ENCODE data around the gene FILIP1. TPM values are rescaled to one million over a fixed set of nuclear protein-coding genes. Genes with fewer than 3 reads are reported as not detected.

FILIP1 gene
- polyA plus RNA-seq, 1 of the 3 experiments (the other 2 are of a cell fraction), result 0.03 TPM

GRCh38 chr6:75397656-75398465 lies 95.7 kb downstream of the FILIP1 start:
- no peaks in the 10 kb centered on the region; a peak in 1 of 4 replicates for H3K4me1 ChIP-seq (ENCODE audit: control insufficient read depth in 1 of 2, insufficient read depth in 2 of 2, low read depth in 1 of 2, low read length in 1 of 2)
- peak; percentile 84 for TF ChIP-seq PBX3 (IDR thresholded peaks at IDR 0.05)
- TF ChIP-seq REST (IDR thresholded peaks at IDR 0.05; ENCODE audit: low read depth, low read length), result no peak
- peak in 1 of 2 experiments; percentile 64; a peak in 1 of 4 replicates for TF ChIP-seq EP300 (IDR thresholded peaks at IDR 0.05; ENCODE audit: borderline replicate concordance in 1 of 2, low read depth in 1 of 2, low read length in 1 of 2)
- TF ChIP-seq TCF12 (IDR thresholded peaks at IDR 0.05), result peak; percentile 85
- no peak for TF ChIP-seq GATA2 (CRISPR knock-in tag; IDR thresholded peaks at IDR 0.05)
- no peak for TF ChIP-seq SIN3A (IDR thresholded peaks at IDR 0.05; ENCODE audit: borderline replicate concordance, low read depth, low read length)
- no peak for TF ChIP-seq YY1 (IDR thresholded peaks at IDR 0.05; ENCODE audit: low read depth)
- peak; percentile 66; the same call in 1 of the 2 replicates for TF ChIP-seq FOSL2 (IDR thresholded peaks at IDR 0.05; ENCODE audit: borderline replicate concordance, low read depth)
- no peak for TF ChIP-seq MXI1 (IDR thresholded peaks at IDR 0.05; ENCODE audit: low read depth, low read length)
- peak; percentile 28; the same call in 1 of the 2 replicates for TF ChIP-seq NFIC (IDR thresholded peaks at IDR 0.05; ENCODE audit: borderline replicate concordance)
- peak; percentile 21; the same call in 1 of the 2 replicates for TF ChIP-seq POLR2AphosphoS5 (IDR thresholded peaks at IDR 0.05; ENCODE audit: low read depth, low read length)
- TF ChIP-seq TEAD4 (IDR thresholded peaks at IDR 0.05; ENCODE audit: borderline replicate concordance, insufficient read depth), result peak; percentile 86
- TF ChIP-seq JUND (IDR thresholded peaks at IDR 0.05), result peak; percentile 61; the same call in 1 of the 2 replicates
- no peaks in the 10 kb centered on the region for H3K36me3 ChIP-seq (replicated peaks in 1 of 2; ENCODE audit: control insufficient read depth in 1 of 2, insufficient read depth in 2 of 2, low read length in 1 of 2)
- peaks cover 10% of the 10 kb centered on the region for H3F3A ChIP-seq (replicated peaks; ENCODE audit: insufficient read depth)
- no peak overlapping the region for H2AFZ ChIP-seq (ENCODE audit: low read depth)
- H3K4me2 ChIP-seq, result no peak overlapping the region
- no peaks in the 10 kb centered on the region for H3K9me2 ChIP-seq
- H3K4me3 ChIP-seq (ENCODE audit: low read depth in 2 of 2, low read length in 1 of 2), result no peak overlapping the region
- no peak overlapping the region for H3K27ac ChIP-seq (ENCODE audit: low read depth in 2 of 2, low read length in 1 of 2)
- no peak overlapping the region for H3K9ac ChIP-seq
- ChIA-PET CTCF (no interaction called here), POLR2A (no interaction called here)
- no peak for DNase-seq
- no peaks in the 10 kb centered on the region for H3K9me3 ChIP-seq
- 39% methylated on average over 4 of the region's 4 CpGs for WGBS (ENCODE audit: low lambda C conversion rate)
- no peaks in the 10 kb centered on the region for H3K27me3 ChIP-seq (ENCODE audit: insufficient read depth)
- no peaks in the 10 kb centered on the region for H3K79me2 ChIP-seq (ENCODE audit: insufficient read depth)
- no peaks in the 10 kb centered on the region for H4K20me1 ChIP-seq (ENCODE audit: insufficient read depth)
